ENCODE measurements around the gene TMF1.

Gene TMF1

GRCh38 chr3:69012100-69012799 is 39.9 kb downstream of the TMF1 start:
- no peak for DNase-seq (ENCODE audit: low read depth)

GRCh38 chr3:69011096-69011730 is 40.9 kb downstream of the TMF1 start:
- DNase-seq (ENCODE audit: low read depth): no peak

GRCh38 chr3:69009559-69010410 is 42.3 kb downstream of the TMF1 start:
- DNase-seq (ENCODE audit: low read depth): no peak

- DNase-seq (ENCODE audit: low read depth): no peak
These were observed 43.2 kb downstream of the TMF1 start for GRCh38 chr3:69008980-69009379.

GRCh38 chr3:69005791-69006482 is 46.2 kb downstream of the TMF1 start:
- no peak for DNase-seq (ENCODE audit: low read depth)

- no peak for DNase-seq (ENCODE audit: low read depth)
These were observed 46.9 kb downstream of the TMF1 start for GRCh38 chr3:69005071-69005790.

GRCh38 chr3:69004138-69004537 is 48.0 kb downstream of the TMF1 start:
- no peak for DNase-seq (ENCODE audit: low read depth)

GRCh38 chr3:68999605-69000004 is 52.5 kb downstream of the TMF1 start:
- DNase-seq (ENCODE audit: low read depth): no peak

GRCh38 chr3:68999158-68999557 is 53.0 kb downstream of the TMF1 start:
- DNase-seq (ENCODE audit: low read depth): no peak

GRCh38 chr3:68997887-68998286 is 54.2 kb downstream of the TMF1 start:
- DNase-seq (ENCODE audit: low read depth): no peak

GRCh38 chr3:68996356-68996995 is 55.7 kb downstream of the TMF1 start:
- no peak for DNase-seq (ENCODE audit: low read depth)

GRCh38 chr3:68988740-68989139 is 63.4 kb downstream of the TMF1 start:
- DNase-seq (ENCODE audit: low read depth): no peak

GRCh38 chr3:68987322-68987721 is 64.8 kb downstream of the TMF1 start:
- no peak for DNase-seq (ENCODE audit: low read depth)

- DNase-seq (ENCODE audit: low read depth): no peak
These were observed 65.5 kb downstream of the TMF1 start for GRCh38 chr3:68986496-68987208.

GRCh38 chr3:68985146-68985790 is 66.9 kb downstream of the TMF1 start:
- no peak for DNase-seq (ENCODE audit: low read depth)

- no peak for DNase-seq (ENCODE audit: low read depth)
These were observed 68.1 kb downstream of the TMF1 start for GRCh38 chr3:68984011-68984530.

- no peak for DNase-seq (ENCODE audit: low read depth)
These were observed 74.5 kb downstream of the TMF1 start for GRCh38 chr3:68977486-68978167.

GRCh38 chr3:68974711-68975110 is 77.4 kb downstream of the TMF1 start:
- no peak for DNase-seq (ENCODE audit: low read depth)

- DNase-seq (ENCODE audit: low read depth): no peak
These were observed 78.5 kb downstream of the TMF1 start for GRCh38 chr3:68973639-68974038.
